GM23248 (cell line): ENCODE results near the gene SNRK. TPM values are rescaled to one million over a fixed set of nuclear protein-coding genes. Genes with fewer than 3 reads are reported as not detected.
A peak's percentile ranks its signal among the peaks of the same experiment; 100 is the strongest.

Experiments
- DNase-seq: peaks from one replicate; pipeline ENCODE4 v3.0.0-alpha.2; 2015
- H2AFZ ChIP-seq: fragments of 200-600 bp; sonication (generic); 2 replicates; pipeline ENCODE4 v1.6.1; 2016; ENCODE audit warnings: antibody characterized with exemption
- H3F3A ChIP-seq: fragments of 200-600 bp; sonication (generic); 2 replicates; pipeline ENCODE4 v1.6.1; 2016; ENCODE audit warnings: mild to moderate bottlenecking, antibody characterized with exemption, mixed run types; ENCODE audit not compliant: insufficient read depth
- H3K27ac ChIP-seq: fragments of 200-600 bp; sonication (generic); 2 replicates; pipeline ENCODE4 v1.5.1; 2016; ENCODE audit warnings: mild to moderate bottlenecking
- H3K27me3 ChIP-seq: fragments of 200-600 bp; sonication (generic); replicated peaks from 2 replicates; pipeline ENCODE4 v1.6.1; 2016; ENCODE audit warnings: mild to moderate bottlenecking; ENCODE audit not compliant: insufficient read depth
- H3K36me3 ChIP-seq: fragments of 200-600 bp; sonication (generic); 2 replicates; pipeline ENCODE4 v1.6.1; 2016; ENCODE audit warnings: low read depth, mild to moderate bottlenecking
- H3K4me1 ChIP-seq: fragments of 200-600 bp; sonication (generic); 2 replicates; pipeline ENCODE4 v1.6.1; 2016; ENCODE audit warnings: mild to moderate bottlenecking; ENCODE audit not compliant: insufficient read depth
- H3K4me2 ChIP-seq: fragments of 200-600 bp; sonication (generic); one replicate; pipeline ENCODE4 v1.6.1; 2016; ENCODE audit warnings: mild to moderate bottlenecking; ENCODE audit not compliant: unreplicated experiment
- H3K4me3 ChIP-seq: fragments of 200-600 bp; sonication (generic); 2 replicates; pipeline ENCODE4 v1.5.1; 2016; ENCODE audit warnings: mild to moderate bottlenecking
- H3K79me2 ChIP-seq: fragments of 200-600 bp; sonication (generic); 2 replicates; pipeline ENCODE4 v1.6.1; 2016; ENCODE audit warnings: mild to moderate bottlenecking; ENCODE audit not compliant: insufficient read depth
- H3K9ac ChIP-seq: fragments of 200-600 bp; sonication (generic); 2 replicates; pipeline ENCODE4 v1.6.1; 2016; ENCODE audit warnings: mild to moderate bottlenecking
- H3K9me2 ChIP-seq: fragments of 200-600 bp; sonication (generic); 2 replicates; pipeline ENCODE4 v1.6.1; 2016; ENCODE audit warnings: mixed run types, mild to moderate bottlenecking, moderate library complexity; ENCODE audit not compliant: insufficient read depth
- H3K9me3 ChIP-seq: fragments of 200-600 bp; sonication (generic); one replicate; pipeline ENCODE4 v1.6.1; 2017; ENCODE audit warnings: low read depth
- H4K20me1 ChIP-seq: fragments of 200-600 bp; sonication (generic); 2 replicates; pipeline ENCODE4 v1.6.0; 2016; ENCODE audit not compliant: insufficient read depth
- EZH2 ChIP-seq: fragments of 200-600 bp; sonication (generic); IDR thresholded peaks from 2 replicates; pipeline ENCODE4 v1.6.1; 2018; ENCODE audit warnings: antibody characterized with exemption, mild to moderate bottlenecking; ENCODE audit not compliant: insufficient read depth, poor library complexity, severe bottlenecking
- EZH2phosphoT487 ChIP-seq: fragments of 200-600 bp; sonication (generic); IDR thresholded peaks from 2 replicates; pipeline ENCODE4 v1.6.1; 2018; ENCODE audit warnings: antibody characterized with exemption, moderate library complexity, mild to moderate bottlenecking, low read depth; ENCODE audit not compliant: insufficient read depth
- WGBS, 2 experiments: methylation state at CpG; one replicate each; pipeline ENCODE4 v1.1.6; 2015 to 2017; ENCODE audit warnings: low lambda C conversion rate in 2 of 2, low coverage in 1 of 2; ENCODE audit errors: missing lambda C conversion rate in 2 of 2; 5-methylcytosine and 5-hydroxymethylcytosine counted together
- in situ Hi-C: fragments of 300-500 bp; cut with MboI; formaldehyde crosslinking; loops from 2 replicates; pipeline ENCODE4 v1.15.0; 2020
- polyA plus RNA-seq: library from polyadenylated mRNA; unstranded; fragments of >200 nt; fragmentation: Nextera tagmentation; extraction: Ambion mirVana; gene quantifications from 2 replicates; pipeline ENCODE4 v1.2.1, GENCODE V29; 2016
- total RNA-seq: library from RNA; depleted of rRNA; stranded (reverse); fragments of >200 nt; shearing (Covaris generic); gene quantifications from 2 replicates; pipeline ENCODE4 v1.2.3, GENCODE V29; 2014

The SNRK gene
- total and polyA plus RNA-seq, 2 experiments from 2014 or later = 6.4 to 15.0 TPM

DNA sequence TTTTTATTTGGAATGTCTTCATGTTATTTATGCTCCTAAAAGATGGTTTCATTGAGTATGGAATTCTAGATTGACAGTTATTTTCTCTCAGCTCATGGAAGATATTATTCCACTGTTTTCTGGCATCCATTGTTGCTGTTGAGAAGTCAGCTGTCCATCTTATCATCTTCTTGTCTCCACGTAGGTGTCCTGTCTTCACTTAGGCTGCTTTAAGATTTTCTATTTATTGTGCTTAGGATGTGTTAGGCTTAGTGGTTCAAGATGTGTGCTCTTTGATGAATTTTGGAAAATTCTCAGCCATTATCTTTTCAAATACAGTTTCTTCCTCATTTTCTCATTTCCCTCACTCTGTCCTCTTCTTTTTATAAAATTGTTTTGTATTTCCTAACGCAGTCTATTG, 52.0 kb downstream of the SNRK start:
- DNase-seq = peak; percentile 23
- Histone ChIP-seq H3K4me2 (no peak overlapping the region), H3K9me2 (no peaks in the 10 kb centered on the region), H3K27ac (no peak overlapping the region), H3K27me3 (no peaks in the 10 kb centered on the region), H3K4me1 (no peaks in the 10 kb centered on the region), H3K36me3 (peaks cover 50% of the 10 kb centered on the region), H3K9ac (no peak overlapping the region), H2AFZ (no peak overlapping the region), H4K20me1 (no peaks in the 10 kb centered on the region), H3K4me3 (0 out of 2 replicates have a peak overlapping the region, but pooled peaks have one; percentile 11), H3K9me3 (peaks cover 4% of the 10 kb centered on the region), H3F3A (no peaks in the 10 kb centered on the region), H3K79me2 (peaks cover 40% of the 10 kb centered on the region)
- no peak for TF ChIP-seq EZH2phosphoT487
- no peak for TF ChIP-seq EZH2
- 96 to 97% methylated on average over 2 of the region's 2 CpGs for WGBS, 2 experiments
- in situ Hi-C loops = no loop called here

DNA sequence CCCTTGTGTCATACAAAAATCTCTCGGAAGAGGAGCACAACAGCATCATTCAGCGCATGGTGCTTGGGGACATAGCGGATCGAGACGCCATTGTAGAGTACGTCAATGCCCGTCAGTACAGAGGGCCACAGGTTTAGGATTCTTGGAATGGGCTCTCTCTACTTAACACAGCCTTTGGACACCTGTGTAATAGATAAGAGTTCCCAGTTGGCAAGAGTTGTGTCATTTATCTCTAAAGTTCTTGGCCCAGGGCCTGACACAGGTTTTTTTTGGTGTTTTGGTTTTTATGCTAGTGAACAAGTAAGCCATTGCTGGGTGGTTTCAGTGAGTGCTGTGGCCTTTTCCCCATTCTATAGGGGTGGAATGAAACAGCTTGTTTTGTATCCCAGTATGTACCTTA, 54.1 kb downstream of the SNRK start:
- H3K4me1 ChIP-seq = no peaks in the 10 kb centered on the region; the same call in 1 of the 2 replicates
- in situ Hi-C loops = no loop called here
- H3F3A ChIP-seq = no peaks in the 10 kb centered on the region
- H4K20me1 ChIP-seq = no peaks in the 10 kb centered on the region; the same call in 1 of the 2 replicates
- TF ChIP-seq EZH2phosphoT487 (no peak), EZH2 (no peak)
- no peaks in the 10 kb centered on the region for H3K27me3 ChIP-seq
- no peak overlapping the region for H3K9ac ChIP-seq
- DNase-seq = no peak
- H3K79me2 ChIP-seq = peaks cover 30% of the 10 kb centered on the region
- H3K4me2 ChIP-seq = no peak overlapping the region
- peaks cover under 1% of the 10 kb centered on the region for H3K9me3 ChIP-seq
- no peak overlapping the region for H3K4me3 ChIP-seq
- no peaks in the 10 kb centered on the region for H3K9me2 ChIP-seq
- peaks cover 40% of the 10 kb centered on the region for H3K36me3 ChIP-seq
- H3K27ac ChIP-seq = no peak overlapping the region
- H2AFZ ChIP-seq = no peak overlapping the region
- WGBS, 2 experiments = 99% methylated on average over 7 of the region's 7 CpGs

GRCh38 chr3:43341788-43342187, 55.4 kb downstream of the SNRK start:
- 92 to 93% methylated on average over 2 of the region's 2 CpGs for WGBS, 2 experiments
- no peak for DNase-seq
- Histone ChIP-seq H3K9me3 (no peaks in the 10 kb centered on the region), H2AFZ (no peak overlapping the region), H3K4me2 (no peak overlapping the region), H4K20me1 (no peaks in the 10 kb centered on the region; the same call in 1 of the 2 replicates), H3K9ac (no peak overlapping the region), H3K27me3 (no peaks in the 10 kb centered on the region), H3F3A (no peaks in the 10 kb centered on the region), H3K4me1 (peaks cover 12% of the 10 kb centered on the region), H3K9me2 (no peaks in the 10 kb centered on the region), H3K36me3 (peaks cover 30% of the 10 kb centered on the region), H3K4me3 (no peak overlapping the region), H3K27ac (no peak overlapping the region), H3K79me2 (peaks cover 26% of the 10 kb centered on the region; the same call in 1 of the 2 replicates)
- in situ Hi-C loops = no loop called here
- TF ChIP-seq EZH2phosphoT487 (no peak), EZH2 (no peak)

- Histone ChIP-seq H3K9me3 (no peaks in the 10 kb centered on the region), H3K4me1 (peaks cover 12% of the 10 kb centered on the region), H3K4me2 (no peak overlapping the region), H3K27ac (no peak overlapping the region), H4K20me1 (no peaks in the 10 kb centered on the region; the same call in 1 of the 2 replicates), H2AFZ (no peak overlapping the region), H3K79me2 (peaks cover 17% of the 10 kb centered on the region; the same call in 1 of the 2 replicates), H3K27me3 (no peaks in the 10 kb centered on the region), H3K36me3 (peaks cover 24% of the 10 kb centered on the region), H3K9ac (no peak overlapping the region), H3K4me3 (no peak overlapping the region), H3K9me2 (no peaks in the 10 kb centered on the region), H3F3A (no peaks in the 10 kb centered on the region)
- WGBS, 2 experiments = 94 to 97% methylated on average over 4 of the region's 4 CpGs
- DNase-seq = no peak
- TF ChIP-seq EZH2phosphoT487 = no peak
- TF ChIP-seq EZH2 = no peak
- in situ Hi-C loops = no loop called here
Measured at GRCh38 chr3:43343185-43343584, 56.8 kb downstream of the SNRK start.
